GM18526 (cell line): ENCODE data around the gene GMEB2.

Experiments
- POLR2A ChIP-seq: IDR thresholded peaks from 3 replicates; pipeline ENCODE4 v1.6.1; 2011; ENCODE audit not compliant: insufficient read length; ENCODE audit errors: extremely low read depth

GMEB2 gene

GRCh38 chr20:63643946-63644345 is 17.0 kb upstream of the GMEB2 start:
- no peak for TF ChIP-seq POLR2A

GRCh38 chr20:63643499-63643898 is 16.6 kb upstream of the GMEB2 start:
- TF ChIP-seq POLR2A = no peak

GRCh38 chr20:63642527-63643247 is 15.8 kb upstream of the GMEB2 start:
- TF ChIP-seq POLR2A = no peak

GRCh38 chr20:63641792-63642523 is 15.1 kb upstream of the GMEB2 start:
- TF ChIP-seq POLR2A = no peak

GRCh38 chr20:63641146-63641791 is 14.4 kb upstream of the GMEB2 start:
- no peak for TF ChIP-seq POLR2A

- no peak for TF ChIP-seq POLR2A
Measured at GRCh38 chr20:63640086-63640485, 13.2 kb upstream of the GMEB2 start.

GRCh38 chr20:63639093-63639975 is 12.4 kb upstream of the GMEB2 start:
- TF ChIP-seq POLR2A = peak; percentile 53

- TF ChIP-seq POLR2A = no peak
Measured at GRCh38 chr20:63636752-63637628, 10.1 kb upstream of the GMEB2 start.

GRCh38 chr20:63635431-63636141 is 8.7 kb upstream of the GMEB2 start:
- TF ChIP-seq POLR2A = no peak

- no peak for TF ChIP-seq POLR2A
Measured at GRCh38 chr20:63633732-63634131, 6.8 kb upstream of the GMEB2 start.

- TF ChIP-seq POLR2A = peak; percentile 30
Measured at GRCh38 chr20:63628246-63628975, 1.5 kb upstream of the GMEB2 start.

- no peak for TF ChIP-seq POLR2A
Measured at GRCh38 chr20:63627751-63628245, 897 bp upstream of the GMEB2 start.
